Brain microvascular endothelial cell (primary cell): ENCODE measurements around the gene VPS13D.
A peak's percentile ranks its signal among the peaks of the same experiment; 100 is the strongest.

Experiments
- DNase-seq: peaks from one replicate; pipeline ENCODE4 v3.0.0-alpha.2; 2020
- H3K27ac ChIP-seq: fragments of 250-450 bp; sonication (Bioruptor Pico); 2 replicates; pipeline ENCODE4 v1.5.1; 2020; ENCODE audit warnings: mild to moderate bottlenecking, moderate library complexity
- H3K27me3 ChIP-seq: fragments of 250-450 bp; sonication (Bioruptor Pico); replicated peaks from 2 replicates; pipeline ENCODE4 v1.5.1; 2020; ENCODE audit warnings: mild to moderate bottlenecking
- H3K36me3 ChIP-seq: fragments of 250-450 bp; sonication (Bioruptor Pico); replicated peaks from 2 replicates; pipeline ENCODE4 v1.5.1; 2020; ENCODE audit warnings: mild to moderate bottlenecking
- H3K4me3 ChIP-seq: 2 replicates; pipeline ENCODE4 v1.5.1; 2011; ENCODE audit warnings: low read depth, mild to moderate bottlenecking, control low read depth, low read length, moderate library complexity
- CTCF ChIP-seq: IDR thresholded peaks from 2 replicates; pipeline ENCODE4 v1.5.1; 2011; ENCODE audit warnings: low read depth, mild to moderate bottlenecking, moderate library complexity, low read length, control low read depth, inconsistent platforms; ENCODE audit errors: missing control alignments
- in situ Hi-C: cut with HindIII; loops from 2 replicates; pipeline ENCODE4 v1.10.0; 2017; ENCODE audit warnings: low sequenced_read_pairs, low pct_ligation_motif_present

VPS13D gene

GRCh38 chr1:12490532-12491142 is 260.8 kb downstream of the VPS13D start:
- Histone ChIP-seq H3K36me3 (peaks cover 8% of the 10 kb centered on the region), H3K4me3 (no peak overlapping the region), H3K27ac (no peak overlapping the region), H3K27me3 (no peaks in the 10 kb centered on the region)
- in situ Hi-C loops = no loop called here
- DNase-seq = no peak
- no peak for TF ChIP-seq CTCF

DNA sequence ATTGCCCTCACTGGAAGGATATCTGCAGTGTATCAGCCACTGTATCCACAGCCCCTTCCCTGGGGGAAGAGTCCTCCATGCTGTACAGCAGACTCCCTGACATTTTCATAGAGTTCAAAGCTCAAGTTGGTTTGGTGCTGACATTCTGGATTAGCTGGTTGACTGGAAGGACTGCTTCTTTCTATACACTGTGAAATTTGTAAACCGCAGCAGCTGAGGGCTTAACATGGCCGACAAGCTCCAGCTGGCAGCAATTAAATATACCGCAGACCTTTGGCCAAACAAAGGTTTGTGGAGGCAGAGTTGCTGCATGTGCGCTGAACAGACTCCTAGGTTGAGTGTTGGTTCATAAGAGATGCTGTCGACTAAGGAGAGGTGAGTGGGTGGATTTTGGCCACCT is 261.8 kb downstream of the VPS13D start:
- no peak for DNase-seq
- Histone ChIP-seq H3K27ac (no peak overlapping the region), H3K4me3 (no peak overlapping the region), H3K36me3 (peaks cover 7% of the 10 kb centered on the region), H3K27me3 (no peaks in the 10 kb centered on the region)
- in situ Hi-C loops = no loop called here
- TF ChIP-seq CTCF = no peak

DNA sequence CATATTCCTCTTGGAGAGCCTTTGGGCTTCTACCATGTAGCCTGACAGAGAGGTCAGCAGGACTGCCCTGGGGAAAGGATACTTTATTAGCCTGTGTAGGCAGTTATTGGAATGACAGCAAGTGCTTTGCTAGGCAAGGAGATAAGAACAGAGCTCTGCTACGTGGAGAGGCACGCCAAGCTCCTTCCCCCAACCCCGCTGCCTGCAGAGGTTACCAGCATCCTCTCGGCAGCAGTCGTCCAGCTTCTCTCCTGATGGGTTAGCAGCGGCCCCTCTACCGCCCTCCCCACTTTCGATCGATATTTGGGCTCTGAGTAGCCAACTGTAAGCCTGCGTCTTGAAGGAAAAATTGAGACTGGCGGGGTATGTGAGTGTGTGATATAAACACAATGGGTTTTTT is 265.9 kb downstream of the VPS13D start:
- Histone ChIP-seq H3K27ac (no peak overlapping the region), H3K27me3 (no peaks in the 10 kb centered on the region), H3K4me3 (no peak overlapping the region), H3K36me3 (peaks cover 14% of the 10 kb centered on the region)
- no peak for DNase-seq
- in situ Hi-C loops = no loop called here
- no peak for TF ChIP-seq CTCF

DNA sequence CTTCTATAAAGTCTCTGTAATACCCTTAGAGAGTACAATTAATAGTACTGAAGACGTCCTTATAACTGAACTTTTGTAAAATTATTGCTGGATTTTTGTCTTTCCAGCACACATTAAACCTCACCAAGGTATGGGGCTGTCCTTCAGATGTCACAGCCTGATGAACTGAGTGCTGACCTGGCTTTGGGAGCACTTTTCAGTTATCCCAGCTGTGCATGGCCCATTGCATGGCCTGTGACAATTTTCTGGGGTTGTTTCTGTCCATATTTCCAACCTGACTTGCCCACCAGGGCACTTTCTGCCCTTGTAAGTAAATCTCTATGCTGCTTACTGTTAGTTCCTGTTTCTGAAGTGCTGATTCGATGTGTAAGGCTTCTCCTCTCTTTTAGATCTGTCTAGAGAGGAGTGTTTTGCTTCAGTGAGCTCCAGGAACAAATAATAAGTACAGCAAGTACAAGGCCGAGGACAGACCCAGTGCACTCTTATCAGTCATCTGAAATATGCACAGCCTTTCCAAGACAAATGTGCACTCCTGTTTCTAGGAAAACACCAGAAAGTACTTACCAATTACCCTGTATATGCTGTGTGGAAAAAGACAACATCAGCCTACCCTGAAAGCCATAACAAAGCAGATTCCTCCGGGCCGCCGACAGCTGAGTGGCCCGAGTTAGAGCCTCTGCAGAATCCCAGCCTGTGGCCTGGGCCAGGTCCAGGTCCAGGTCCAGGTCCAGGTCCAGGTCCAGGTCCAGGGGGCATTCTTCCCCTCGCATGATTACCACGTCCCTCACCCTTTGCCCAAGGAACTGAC is 266.5 kb downstream of the VPS13D start:
- DNase-seq = peak; percentile 63
- in situ Hi-C loops = no loop called here
- H3K27ac ChIP-seq = peak overlapping the region; percentile 61

GRCh38 chr1:12499539-12500240 is 269.9 kb downstream of the VPS13D start:
- in situ Hi-C loops = no loop called here
- Histone ChIP-seq H3K27ac (no peak overlapping the region), H3K36me3 (peaks cover 10% of the 10 kb centered on the region), H3K27me3 (no peaks in the 10 kb centered on the region), H3K4me3 (no peak overlapping the region)
- no peak for TF ChIP-seq CTCF
- no peak for DNase-seq

More for the DNA sequence above, 266.5 kb downstream of the VPS13D start:
- Histone ChIP-seq H3K36me3 (peaks cover 14% of the 10 kb centered on the region), H3K27me3 (no peaks in the 10 kb centered on the region), H3K4me3 (no peak overlapping the region)
- TF ChIP-seq CTCF = no peak
